ENCODE data around the gene ATF7IP. TPM values are rescaled to one million over a fixed set of nuclear protein-coding genes. Genes with fewer than 3 reads are reported as not detected.
"Not testable (repeated sequence)": the region's sequence is repeated elsewhere in the genome, so short reads cannot be mapped to it uniquely, and the experiment has no call there.

ATF7IP gene
- polyA plus RNA-seq, 1 donor = 32.0 TPM

DNA sequence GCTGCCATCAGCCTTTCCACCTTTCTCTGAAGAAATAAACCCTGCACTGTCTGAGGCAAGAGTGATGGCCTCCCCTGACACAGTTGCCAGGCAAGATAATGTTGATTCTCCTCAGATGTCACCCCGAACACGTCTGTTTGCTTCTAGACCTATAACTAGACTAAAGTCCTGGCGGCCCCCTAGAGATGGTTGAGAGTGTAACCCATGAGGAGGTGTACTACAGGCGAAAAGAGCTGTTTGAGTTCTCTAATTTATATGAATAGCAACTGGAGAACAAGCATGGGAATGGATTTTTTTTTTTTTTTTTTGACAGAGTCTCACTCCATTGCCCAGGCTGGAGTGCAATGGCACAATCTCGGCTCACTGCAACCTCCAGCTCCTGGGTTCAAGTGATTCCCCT lies 33.0 kb upstream of the ATF7IP start:
- H3K4me1 ChIP-seq (ENCODE audit: control insufficient read depth, insufficient read depth, low read length) = no peaks in the 10 kb centered on the region
- no peaks in the 10 kb centered on the region for H3K27me3 ChIP-seq (ENCODE audit: control insufficient read depth, insufficient read depth, low read length)
- H3K4me3 ChIP-seq (ENCODE audit: low read length) = no peak overlapping the region
- peaks cover 6% of the 10 kb centered on the region for H3K9me3 ChIP-seq (ENCODE audit: control insufficient read depth, low read depth, low read length)
- no peak overlapping the region for H3K27ac ChIP-seq (ENCODE audit: low read length)
- 92% methylated on average over 2 of the region's 5 CpGs for WGBS (ENCODE audit: insufficient coverage, low lambda C conversion rate)
- no peak for DNase-seq
- no peaks in the 10 kb centered on the region for H3K36me3 ChIP-seq (ENCODE audit: control insufficient read depth, insufficient read depth, low read length)

DNA sequence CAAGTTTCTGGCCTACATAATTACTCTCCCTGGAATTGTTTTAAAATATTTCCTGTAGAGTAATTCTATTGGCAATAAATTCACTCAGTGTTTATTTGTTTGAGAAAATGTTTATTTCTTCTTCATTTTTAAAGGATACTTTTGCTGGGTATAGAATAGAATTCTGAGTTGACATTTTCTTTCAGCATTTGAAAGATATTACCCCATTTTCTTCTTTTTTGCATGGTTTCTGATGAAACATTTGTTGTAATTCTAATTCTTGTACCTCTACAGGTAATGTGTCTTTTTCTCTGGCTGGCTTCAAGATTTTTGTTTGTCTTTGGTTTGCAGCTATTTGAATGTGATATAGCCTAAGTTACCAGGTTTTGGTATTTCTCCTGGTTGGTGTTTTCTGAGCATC lies 25.1 kb upstream of the ATF7IP start:
- no peaks in the 10 kb centered on the region for H3K27me3 ChIP-seq (ENCODE audit: control insufficient read depth, insufficient read depth, low read length)
- peaks cover 20% of the 10 kb centered on the region for H3K9me3 ChIP-seq (ENCODE audit: control insufficient read depth, low read depth, low read length)
- no peak overlapping the region for H3K4me3 ChIP-seq (ENCODE audit: low read length)
- no peak for DNase-seq
- H3K4me1 ChIP-seq (ENCODE audit: control insufficient read depth, insufficient read depth, low read length) = no peaks in the 10 kb centered on the region
- no peaks in the 10 kb centered on the region for H3K36me3 ChIP-seq (ENCODE audit: control insufficient read depth, insufficient read depth, low read length)
- no peak overlapping the region for H3K27ac ChIP-seq (ENCODE audit: low read length)

DNA sequence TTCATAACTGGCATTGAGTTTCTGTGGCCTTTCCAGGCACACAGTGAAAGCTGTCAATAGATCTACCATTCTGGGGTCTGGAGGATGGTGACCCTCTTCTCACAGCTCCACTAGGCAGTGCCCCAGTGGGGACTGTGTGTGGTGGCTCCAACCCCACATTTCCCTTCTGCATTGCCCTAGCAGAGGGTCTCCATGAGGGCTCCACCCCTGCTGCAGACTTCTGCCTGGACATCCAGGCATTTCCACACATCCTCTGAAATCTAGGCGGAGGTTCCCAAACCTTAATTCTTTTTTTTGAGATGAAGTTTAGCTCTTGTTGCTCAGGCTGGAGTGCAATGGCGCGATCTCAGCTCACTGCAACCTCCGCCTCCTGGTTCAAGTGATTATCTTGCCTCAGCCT lies 14.0 kb upstream of the ATF7IP start:
- peaks cover 11% of the 10 kb centered on the region for H3K9me3 ChIP-seq (ENCODE audit: control insufficient read depth, low read depth, low read length)
- H3K27me3 ChIP-seq (ENCODE audit: control insufficient read depth, insufficient read depth, low read length); H3K4me3 ChIP-seq (ENCODE audit: low read length); DNase-seq; H3K27ac ChIP-seq (ENCODE audit: low read length); H3K36me3 ChIP-seq (ENCODE audit: control insufficient read depth, insufficient read depth, low read length); H3K4me1 ChIP-seq (ENCODE audit: control insufficient read depth, insufficient read depth, low read length): not testable (repeated sequence)
- no CpG with 5 or more reads among the region's 4 CpGs for WGBS (ENCODE audit: insufficient coverage, low lambda C conversion rate)

DNA sequence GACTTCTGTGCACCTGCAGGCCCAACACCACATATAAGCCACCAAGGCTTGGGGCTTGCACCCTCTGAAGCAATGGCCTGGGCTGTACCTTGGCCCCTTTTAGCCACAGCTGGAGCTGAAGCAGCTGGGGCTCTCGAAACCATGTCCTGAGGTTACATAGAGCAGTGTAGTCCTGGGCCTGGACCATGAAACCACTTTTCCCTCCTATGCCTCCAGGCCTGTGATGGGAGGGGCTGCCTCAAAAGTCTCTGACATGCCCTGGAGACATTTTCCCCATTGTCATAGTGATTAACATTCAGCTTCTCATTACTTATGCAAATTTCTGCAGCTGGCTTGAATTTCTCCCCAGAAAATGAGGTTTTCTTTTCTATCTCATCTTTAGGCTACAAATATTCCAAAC lies 13.4 kb upstream of the ATF7IP start:
- not testable (repeated sequence) for H3K4me3 ChIP-seq (ENCODE audit: low read length); H3K27me3 ChIP-seq (ENCODE audit: control insufficient read depth, insufficient read depth, low read length); DNase-seq; H3K36me3 ChIP-seq (ENCODE audit: control insufficient read depth, insufficient read depth, low read length); H3K4me1 ChIP-seq (ENCODE audit: control insufficient read depth, insufficient read depth, low read length); H3K27ac ChIP-seq (ENCODE audit: low read length)
- WGBS (ENCODE audit: insufficient coverage, low lambda C conversion rate) = no CpG with 5 or more reads among the region's 1 CpG
- H3K9me3 ChIP-seq (ENCODE audit: control insufficient read depth, low read depth, low read length) = peaks cover 11% of the 10 kb centered on the region

DNA sequence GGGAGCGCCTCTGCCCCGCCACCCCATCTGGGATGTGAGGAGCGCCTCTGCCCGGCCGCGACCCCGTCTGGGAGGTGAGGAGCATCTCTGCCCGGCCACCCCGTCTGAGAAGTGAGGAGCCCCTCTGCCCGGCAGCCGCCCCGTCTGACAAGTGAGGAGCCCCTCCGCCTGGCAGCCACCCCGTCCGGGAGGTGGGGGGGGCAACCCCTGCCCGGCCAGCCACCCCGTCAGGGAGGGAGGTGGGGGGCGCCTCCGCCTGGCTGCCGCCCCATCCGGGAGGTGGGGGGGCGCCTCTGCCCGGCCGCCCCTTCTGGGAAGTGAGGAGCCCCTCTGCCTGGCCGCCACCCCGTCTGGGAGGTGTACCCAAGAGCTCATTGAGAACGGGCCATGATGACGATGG lies 10.8 kb upstream of the ATF7IP start:
- H3K27ac ChIP-seq (ENCODE audit: low read length); H3K27me3 ChIP-seq (ENCODE audit: control insufficient read depth, insufficient read depth, low read length); H3K4me3 ChIP-seq (ENCODE audit: low read length); H3K36me3 ChIP-seq (ENCODE audit: control insufficient read depth, insufficient read depth, low read length); DNase-seq; H3K4me1 ChIP-seq (ENCODE audit: control insufficient read depth, insufficient read depth, low read length): not testable (repeated sequence)
- peaks cover 11% of the 10 kb centered on the region for H3K9me3 ChIP-seq (ENCODE audit: control insufficient read depth, low read depth, low read length)
- WGBS (ENCODE audit: insufficient coverage, low lambda C conversion rate) = 100% methylated on average over 1 of the region's 28 CpGs

DNA sequence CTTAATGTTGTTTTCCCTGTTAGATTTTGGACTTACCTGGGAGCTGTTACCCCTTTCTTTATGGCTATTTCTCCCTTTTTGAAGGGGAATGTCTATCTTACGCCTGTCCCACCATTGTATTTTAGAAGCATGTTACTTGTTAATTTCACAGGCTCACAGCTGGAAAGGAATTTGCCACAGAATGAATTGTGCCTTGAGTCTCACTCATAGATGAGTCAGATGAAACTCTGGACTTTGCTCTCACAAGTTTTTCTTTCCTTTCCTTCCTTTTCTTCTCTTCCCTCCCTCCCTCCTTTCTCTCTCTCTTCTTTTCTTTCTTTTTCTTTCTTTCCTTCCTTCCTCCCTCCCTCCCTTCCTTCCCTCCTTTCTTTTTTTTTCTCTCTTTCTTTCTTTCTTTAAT lies 9.3 kb upstream of the ATF7IP start:
- H3K36me3 ChIP-seq (ENCODE audit: control insufficient read depth, insufficient read depth, low read length) = no peaks in the 10 kb centered on the region
- WGBS (ENCODE audit: insufficient coverage, low lambda C conversion rate) = no CpG with 5 or more reads among the region's 1 CpG
- H3K4me1 ChIP-seq (ENCODE audit: control insufficient read depth, insufficient read depth, low read length) = peaks cover 2% of the 10 kb centered on the region
- peak; percentile 26 to 46 for DNase-seq
- no peaks in the 10 kb centered on the region for H3K27me3 ChIP-seq (ENCODE audit: control insufficient read depth, insufficient read depth, low read length)
- H3K27ac ChIP-seq (ENCODE audit: low read length) = peak overlapping the region; percentile 17
- no peak overlapping the region for H3K4me3 ChIP-seq (ENCODE audit: low read length)
- peaks cover 6% of the 10 kb centered on the region for H3K9me3 ChIP-seq (ENCODE audit: control insufficient read depth, low read depth, low read length)

DNA sequence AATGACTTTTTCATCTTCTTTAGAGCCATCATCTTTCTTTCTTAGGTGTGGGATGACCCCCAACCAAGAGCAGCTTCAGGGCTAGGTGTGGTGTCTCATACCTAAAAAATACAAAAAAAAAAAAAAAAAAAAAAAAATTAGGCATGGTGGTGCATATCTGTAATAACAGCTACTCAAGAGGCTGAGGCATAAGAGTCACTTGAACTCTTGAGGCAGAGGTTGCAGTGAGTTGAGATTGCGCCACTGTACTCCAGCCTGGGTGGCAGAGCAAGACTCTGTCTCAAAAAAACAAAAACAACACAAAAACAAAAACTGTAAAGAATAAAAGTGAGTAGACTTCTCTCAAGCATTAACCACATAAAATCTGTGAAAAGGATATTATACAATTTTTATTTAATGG lies 8.0 kb upstream of the ATF7IP start:
- Histone ChIP-seq H3K4me3 (ENCODE audit: low read length) (no peak overlapping the region), H3K27ac (ENCODE audit: low read length) (no peak overlapping the region), H3K36me3 (ENCODE audit: control insufficient read depth, insufficient read depth, low read length) (no peaks in the 10 kb centered on the region), H3K4me1 (ENCODE audit: control insufficient read depth, insufficient read depth, low read length) (peaks cover 2% of the 10 kb centered on the region), H3K9me3 (ENCODE audit: control insufficient read depth, low read depth, low read length) (no peaks in the 10 kb centered on the region), H3K27me3 (ENCODE audit: control insufficient read depth, insufficient read depth, low read length) (no peaks in the 10 kb centered on the region)
- no peak for DNase-seq
- 100% methylated on average over 1 of the region's 1 CpG for WGBS (ENCODE audit: insufficient coverage, low lambda C conversion rate)

DNA sequence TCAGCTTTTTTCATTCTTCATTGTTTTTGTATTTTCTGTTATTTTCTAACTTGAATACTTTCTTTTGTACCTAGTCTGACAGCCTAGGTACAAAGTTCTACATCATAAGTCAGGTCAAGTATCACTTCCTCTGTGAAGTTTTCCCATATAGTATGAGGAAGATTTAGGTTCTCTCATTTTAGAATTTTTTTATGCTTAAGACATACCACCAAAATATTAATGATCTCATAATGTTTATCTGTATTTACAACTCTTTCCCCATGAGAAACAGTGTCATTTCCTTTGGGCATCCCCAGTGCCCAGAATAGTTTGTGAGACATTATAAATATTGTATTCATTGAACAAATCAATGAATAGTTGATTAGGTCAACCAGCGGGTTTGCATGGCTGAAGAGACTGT lies 3.1 kb upstream of the ATF7IP start:
- WGBS (ENCODE audit: insufficient coverage, low lambda C conversion rate) = 100% methylated on average over 1 of the region's 1 CpG
- H3K27me3 ChIP-seq (ENCODE audit: control insufficient read depth, insufficient read depth, low read length) = no peaks in the 10 kb centered on the region
- peaks cover 3% of the 10 kb centered on the region for H3K4me1 ChIP-seq (ENCODE audit: control insufficient read depth, insufficient read depth, low read length)
- no peaks in the 10 kb centered on the region for H3K36me3 ChIP-seq (ENCODE audit: control insufficient read depth, insufficient read depth, low read length)
- H3K27ac ChIP-seq (ENCODE audit: low read length) = no peak overlapping the region
- no peak for DNase-seq
- H3K4me3 ChIP-seq (ENCODE audit: low read length) = no peak overlapping the region
- H3K9me3 ChIP-seq (ENCODE audit: control insufficient read depth, low read depth, low read length) = no peaks in the 10 kb centered on the region

DNA sequence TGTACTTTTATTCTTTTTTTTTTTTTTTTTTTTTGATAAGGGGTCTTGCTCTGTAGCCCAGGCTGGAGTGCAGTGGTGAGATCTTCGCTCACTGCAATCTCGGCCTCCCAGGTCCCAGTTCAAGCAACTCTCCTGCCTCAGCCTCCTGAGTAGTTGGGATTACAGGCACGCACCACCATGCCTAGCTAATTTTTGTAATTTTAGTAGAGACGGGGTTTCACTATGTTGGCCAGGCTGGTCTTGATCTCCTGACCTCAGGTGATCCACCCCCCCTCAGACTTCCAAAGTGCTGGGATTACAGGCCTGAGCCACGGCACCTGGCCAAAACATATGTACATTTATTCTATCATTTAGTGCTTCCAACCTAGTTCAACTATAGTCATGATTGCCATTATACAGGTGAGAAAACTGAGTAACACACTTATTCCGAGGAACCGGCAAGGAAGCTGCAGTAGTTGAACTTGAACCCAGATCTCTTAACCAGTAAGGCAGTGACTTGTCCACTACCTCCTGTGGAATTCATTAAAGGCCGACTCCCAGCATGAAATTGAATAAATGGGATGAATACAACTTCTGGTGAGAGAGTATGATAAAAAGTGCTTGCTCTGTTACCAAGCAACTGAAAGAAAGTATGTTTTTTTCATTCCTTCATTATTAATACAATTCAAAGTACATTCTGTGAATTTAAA lies 755 bp upstream of the ATF7IP start:
- peaks cover 5% of the 10 kb centered on the region for H3K36me3 ChIP-seq (ENCODE audit: control insufficient read depth, insufficient read depth, low read length)
- H3K4me3 ChIP-seq (ENCODE audit: low read length) = peak overlapping the region; percentile 59
- H3K9me3 ChIP-seq (ENCODE audit: control insufficient read depth, low read depth, low read length) = no peaks in the 10 kb centered on the region
- no CpG with 5 or more reads among the region's 8 CpGs for WGBS (ENCODE audit: insufficient coverage, low lambda C conversion rate)
- no peaks in the 10 kb centered on the region for H3K27me3 ChIP-seq (ENCODE audit: control insufficient read depth, insufficient read depth, low read length)
- H3K27ac ChIP-seq (ENCODE audit: low read length) = peak overlapping the region; percentile 96
- H3K4me1 ChIP-seq (ENCODE audit: control insufficient read depth, insufficient read depth, low read length) = peaks cover 3% of the 10 kb centered on the region
- no peak for DNase-seq

DNA sequence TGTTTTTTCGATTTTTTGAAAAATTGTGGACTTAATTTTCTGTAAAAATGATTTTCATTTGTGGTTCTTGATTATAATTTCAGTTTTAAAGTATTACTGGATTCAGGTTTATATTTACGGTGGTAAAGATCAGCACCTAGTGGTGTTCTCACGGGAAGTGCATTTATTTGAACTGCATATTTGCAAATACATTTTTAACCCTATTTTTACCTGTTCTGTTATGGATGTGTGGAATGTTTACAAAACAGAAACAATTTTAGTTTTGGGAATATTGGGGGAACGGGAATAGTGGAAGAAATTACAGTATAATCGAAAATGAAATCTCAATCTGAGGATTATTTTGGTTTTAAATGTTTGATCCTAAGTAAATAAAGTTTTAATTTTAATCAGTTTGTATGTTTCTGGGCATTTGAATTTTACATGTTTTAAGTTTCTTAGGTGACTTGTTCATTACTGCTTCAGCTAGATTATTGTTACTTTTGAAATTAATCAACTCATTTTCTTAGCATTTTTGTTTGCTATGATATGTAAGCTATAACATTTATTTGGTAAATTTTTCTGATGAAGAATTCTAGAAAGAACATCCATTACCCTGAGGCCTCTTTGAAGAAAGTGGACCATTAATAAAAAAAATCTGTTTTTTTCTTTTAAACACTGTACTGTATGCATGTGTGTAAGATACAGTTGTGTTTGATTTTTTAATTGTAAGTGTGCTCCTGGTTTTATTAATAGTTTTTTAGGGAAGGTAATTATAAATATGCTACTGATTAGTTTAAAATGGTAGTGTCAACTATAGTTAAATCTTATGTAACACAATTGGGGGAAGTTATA lies 942 bp downstream of the ATF7IP start:
- 13% methylated on average over 3 of the region's 5 CpGs for WGBS (ENCODE audit: insufficient coverage, low lambda C conversion rate)
- H3K27ac ChIP-seq (ENCODE audit: low read length) = peak overlapping the region; percentile 96
- peaks cover 3% of the 10 kb centered on the region for H3K4me1 ChIP-seq (ENCODE audit: control insufficient read depth, insufficient read depth, low read length)
- H3K9me3 ChIP-seq (ENCODE audit: control insufficient read depth, low read depth, low read length) = no peaks in the 10 kb centered on the region
- H3K27me3 ChIP-seq (ENCODE audit: control insufficient read depth, insufficient read depth, low read length) = no peaks in the 10 kb centered on the region
- peak in 1 of 2 donors; percentile 14 for DNase-seq
- H3K36me3 ChIP-seq (ENCODE audit: control insufficient read depth, insufficient read depth, low read length) = peaks cover 5% of the 10 kb centered on the region
- peak overlapping the region; percentile 59 for H3K4me3 ChIP-seq (ENCODE audit: low read length)
